22Rv1 (cell line): ENCODE data around the gene SLC66A1.
"Not testable (repeated sequence)": the region's sequence is repeated elsewhere in the genome, so short reads cannot be mapped to it uniquely, and the experiment has no call there.

ENCODE experiments used
- H3K27ac ChIP-seq: fragments of 450-650 bp; 2 replicates; pipeline ENCODE4 v1.5.1; 2017
- CTCF ChIP-seq: fragments of 450-650 bp; IDR thresholded peaks from 2 replicates; pipeline ENCODE4 v1.5.1; 2017; ENCODE audit warnings: mild to moderate bottlenecking
- ZFX ChIP-seq: fragments of 450-650 bp; IDR thresholded peaks from 2 replicates; pipeline ENCODE4 v1.6.1; 2017; ENCODE audit warnings: antibody characterized with exemption, borderline replicate concordance

Gene SLC66A1

GRCh38 chr1:19294638-19295037 is 17.5 kb upstream of the SLC66A1 start:
- TF ChIP-seq ZFX (no peak), CTCF (no peak)

DNA sequence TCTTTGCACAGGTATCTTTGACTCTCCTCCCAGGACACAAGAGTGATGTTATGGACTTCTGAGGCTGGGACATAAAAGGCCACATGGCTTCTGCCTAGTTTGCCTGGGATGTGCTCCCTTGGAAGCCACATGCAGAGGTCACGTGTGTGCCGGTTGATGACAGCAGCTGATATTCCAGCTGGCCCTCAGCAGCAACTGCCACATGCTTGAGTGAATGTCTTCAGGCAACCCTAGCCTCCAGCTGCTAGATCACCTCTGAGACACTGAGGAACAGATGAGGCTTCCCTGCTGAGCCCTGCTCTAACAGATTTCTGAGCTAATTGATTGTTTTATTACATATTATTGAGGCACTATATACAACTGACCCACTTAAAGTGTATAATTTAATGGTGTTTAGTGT is 11.9 kb upstream of the SLC66A1 start:
- no peak overlapping the region for H3K27ac ChIP-seq
- TF ChIP-seq ZFX (no peak), CTCF (no peak)

More at GRCh38 chr1:19294638-19295037, 17.5 kb upstream of the SLC66A1 start:
- no peak overlapping the region for H3K27ac ChIP-seq

- not testable (repeated sequence) for H3K27ac ChIP-seq
These were observed 8.0 kb upstream of the SLC66A1 start for GRCh38 chr1:19304081-19304480.

DNA sequence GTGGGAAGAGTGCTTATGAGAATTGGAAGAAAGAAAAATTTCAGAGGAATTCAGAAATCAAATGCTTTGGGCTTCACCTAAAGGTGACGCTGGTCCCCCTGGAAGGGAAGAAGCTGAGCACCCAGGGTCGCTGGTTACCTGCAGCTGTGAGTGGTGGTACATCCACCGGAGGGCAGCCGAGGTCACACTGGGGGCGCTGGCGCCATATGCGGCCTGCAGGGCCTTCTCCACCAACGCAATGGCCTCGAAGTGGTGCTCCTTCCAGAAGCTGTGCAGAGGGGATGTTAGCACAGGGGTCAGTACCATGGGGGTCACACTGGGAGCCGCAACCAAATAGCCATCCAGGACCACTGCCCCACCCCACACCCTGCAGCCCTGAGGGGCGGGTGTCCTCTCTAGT is 6.2 kb upstream of the SLC66A1 start:
- no peak overlapping the region for H3K27ac ChIP-seq
- no peak for TF ChIP-seq CTCF
- no peak for TF ChIP-seq ZFX

- no peak for TF ChIP-seq ZFX
- TF ChIP-seq CTCF: no peak
- H3K27ac ChIP-seq: no peak overlapping the region
These were observed 5.2 kb upstream of the SLC66A1 start for GRCh38 chr1:19306941-19307340.

DNA sequence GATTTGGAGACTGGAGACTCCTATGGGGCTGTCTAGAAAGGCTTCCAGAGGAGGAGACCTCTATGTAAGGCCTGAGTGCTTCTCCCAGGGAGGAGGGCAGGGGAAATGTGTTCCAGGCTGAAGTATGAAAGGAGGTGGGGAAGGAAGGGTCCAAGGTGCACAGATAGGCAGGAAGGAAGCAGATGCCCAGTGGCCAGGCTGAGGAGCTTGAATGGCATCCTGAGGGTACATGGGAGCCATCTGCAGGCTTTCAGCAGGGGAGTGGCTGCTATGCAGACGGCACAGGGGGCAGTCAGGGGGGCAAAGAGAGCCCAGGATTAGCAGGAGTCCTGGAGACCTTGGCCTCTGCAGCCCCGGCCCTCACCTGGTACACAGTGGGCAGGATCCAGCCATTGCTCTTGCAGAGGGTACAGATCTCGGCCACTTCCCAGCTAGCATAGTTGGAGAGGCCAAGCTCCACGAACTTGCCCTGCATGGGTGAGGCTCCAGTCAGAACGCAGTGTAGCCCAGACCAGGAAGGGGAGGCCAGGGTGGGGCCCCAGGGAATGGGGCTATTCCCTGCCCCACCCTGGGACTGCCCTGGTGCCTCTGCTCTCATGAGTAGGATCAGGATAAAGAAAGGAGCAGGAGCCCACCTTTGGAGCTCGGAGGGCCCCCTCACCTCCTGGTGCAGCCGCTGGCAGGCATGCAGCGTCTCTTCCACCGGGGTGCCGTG is 4.2 kb upstream of the SLC66A1 start:
- no peak for TF ChIP-seq CTCF
- TF ChIP-seq ZFX: no peak
- no peak overlapping the region for H3K27ac ChIP-seq

GRCh38 chr1:19308509-19308907 is 3.6 kb upstream of the SLC66A1 start:
- TF ChIP-seq ZFX (no peak), CTCF (no peak)
- no peak overlapping the region for H3K27ac ChIP-seq
